Liver (tissue), 3 donors: ENCODE data around the gene PTCD1.

ENCODE experiments used
- ATF3 ChIP-seq: IDR thresholded peaks from 2 replicates; pipeline ENCODE4 v1.6.1; 2016; ENCODE audit warnings: antibody characterized with exemption
- CTCF ChIP-seq: fragments of 150-350 bp; IDR thresholded peaks from 2 replicates; pipeline ENCODE4 v1.5.1; 2017; ENCODE audit warnings: improper control_type of control experiment, low read depth, low read length; ENCODE audit not compliant: missing input control
- EGR1 ChIP-seq, 2 donors: IDR thresholded peaks; 2 replicates each; pipeline ENCODE4 v1.6.1; 2016 to 2018; ENCODE audit warnings: antibody characterized with exemption in 2 of 2, low read depth in 2 of 2
- GABPA ChIP-seq, 2 donors: IDR thresholded peaks in 1 of 2; conservative IDR thresholded peaks in 1 of 2; 2 replicates each; pipeline ENCODE4 v1.6.1; 2016; ENCODE audit warnings: antibody characterized with exemption in 2 of 2, mild to moderate bottlenecking in 1 of 2, moderate library complexity in 1 of 2
- JUND ChIP-seq, 2 donors: IDR thresholded peaks; 2 replicates each; pipeline ENCODE4 v1.6.1; 2016; ENCODE audit warnings: antibody characterized with exemption in 2 of 2
- MAX ChIP-seq: IDR thresholded peaks from 2 replicates; pipeline ENCODE4 v1.6.1; 2016; ENCODE audit warnings: antibody characterized with exemption
- RAD21 ChIP-seq, 2 donors: IDR thresholded peaks; 2 replicates each; pipeline ENCODE4 v1.6.1; 2016; ENCODE audit warnings: antibody characterized with exemption in 2 of 2, mild to moderate bottlenecking in 2 of 2
- REST ChIP-seq: IDR thresholded peaks from 2 replicates; pipeline ENCODE4 v1.6.1; 2016; ENCODE audit warnings: antibody characterized with exemption, mild to moderate bottlenecking
- RXRA ChIP-seq, 2 donors: IDR thresholded peaks; 2 replicates each; pipeline ENCODE4 v1.6.1; 2017 to 2018; ENCODE audit warnings: antibody characterized with exemption in 2 of 2, mild to moderate bottlenecking in 1 of 2
- TAF1 ChIP-seq: conservative IDR thresholded peaks from 2 replicates; pipeline ENCODE4 v1.6.1; 2016; ENCODE audit warnings: antibody characterized with exemption, mild to moderate bottlenecking
- YY1 ChIP-seq: IDR thresholded peaks from 2 replicates; pipeline ENCODE4 v1.6.1; 2016; ENCODE audit warnings: antibody characterized with exemption, mild to moderate bottlenecking
- ZBTB33 ChIP-seq: IDR thresholded peaks from 2 replicates; pipeline ENCODE4 v1.6.1; 2016; ENCODE audit warnings: antibody characterized with exemption
- donor health status: healthy.
- donor health status: healthy.

- TF ChIP-seq REST (no peak), ATF3 (no peak), ZBTB33 (no peak), CTCF (no peak), RXRA (IDR thresholded peaks at IDR 0.05) (no peak), YY1 (no peak), RAD21 (IDR thresholded peaks at IDR 0.05) (no peak), GABPA (IDR thresholded peaks at IDR 0.05 in 1 of 2, conservative IDR thresholded peaks at IDR 0.05 in 1 of 2) (no peak), TAF1 (no peak), MAX (no peak), EGR1 (IDR thresholded peaks at IDR 0.05; ENCODE audit: low read depth in 2 of 2) (no peak), JUND (IDR thresholded peaks at IDR 0.05) (no peak)
Measured at GRCh38 chr7:99451936-99452335, 13.3 kb upstream of the PTCD1 start.
